ENCODE results near the gene PHKA2. TPM values are rescaled to one million over a fixed set of nuclear protein-coding genes. Genes with fewer than 3 reads are reported as not detected.
"Not testable (repeated sequence)": the region's sequence is repeated elsewhere in the genome, so short reads cannot be mapped to it uniquely, and the experiment has no call there.

PHKA2 gene
- polyA plus RNA-seq, 6 donors from 2014 or later: 7.7 to 14.5 (median 9.4) TPM

DNA sequence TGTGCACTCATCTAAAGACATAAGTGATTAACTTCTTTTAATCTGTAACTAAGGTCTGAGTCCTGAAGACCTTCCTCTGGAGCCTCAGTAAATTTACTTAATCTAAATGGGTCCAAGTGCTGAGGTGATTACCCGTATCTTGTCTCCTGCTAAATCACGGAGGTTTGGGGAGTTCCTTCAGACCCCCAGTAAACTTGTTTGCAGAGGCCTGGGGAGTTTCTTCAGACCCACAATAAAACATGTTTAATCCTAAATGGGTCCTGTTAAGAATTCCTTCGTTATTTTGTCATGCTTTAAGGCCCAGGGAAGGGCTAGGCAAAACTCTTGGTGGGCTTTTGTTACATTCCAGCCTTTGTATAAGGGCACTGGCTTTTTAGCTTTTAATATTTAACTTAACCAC lies 136.0 kb downstream of the PHKA2 start:
- not testable (repeated sequence) for H3K27me3 Mint-ChIP-seq; ATAC-seq (ENCODE audit: low read depth in 2 of 2); H3K36me3 Mint-ChIP-seq; DNase-seq; H3K9me3 Mint-ChIP-seq; H3K4me1 Mint-ChIP-seq; H3K4me3 Mint-ChIP-seq; H3K27ac Mint-ChIP-seq

Other genes with a start within 250 kb of the PHKA2 start
- gene ADGRG2, start 138.4 kb upstream of the PHKA2 start, polyA plus RNA-seq (ENCODE audit: low read depth in 6 of 6): under 1 TPM in 1 of 6 donors, not detected in 5; 0.08 TPM